ENCODE results near the gene CNR2.
A peak's percentile ranks its signal among the peaks of the same experiment; 100 is the strongest.
"Not testable (repeated sequence)": the region's sequence is repeated elsewhere in the genome, so short reads cannot be mapped to it uniquely, and the experiment has no call there.

CNR2 gene

GRCh38 chr1:23913212-23913880 lies at the start of gene CNR2:
Gene CNR2, minus strand, starts transcription at chr1:23913362. Its CDS starts 37,745 bp downstream, at chr1:23875617.
- no peak for DNase-seq

- DNase-seq: peak; percentile 46
These were observed 47.3 kb upstream of the CNR2 start for GRCh38 chr1:23960291-23961020.

GRCh38 chr1:23959461-23960290 lies 46.5 kb upstream of the CNR2 start, which contains the start of gene PNRC2:
Gene PNRC2, plus strand, starts transcription at chr1:23959828. Its CDS starts 1,630 bp downstream, at chr1:23961458.
- DNase-seq: peak; percentile 97

- DNase-seq: peak; percentile 94
These were observed 45.8 kb upstream of the CNR2 start for GRCh38 chr1:23958810-23959460.

GRCh38 chr1:23958040-23958809 lies 45.1 kb upstream of the CNR2 start:
- DNase-seq: not testable (repeated sequence)

GRCh38 chr1:23957096-23957495 lies 43.9 kb upstream of the CNR2 start:
- DNase-seq: no peak

GRCh38 chr1:23953020-23953419 lies 39.9 kb upstream of the CNR2 start:
- DNase-seq: no peak

GRCh38 chr1:23947366-23947765 lies 34.2 kb upstream of the CNR2 start:
- no peak for DNase-seq

GRCh38 chr1:23936481-23937176 lies 23.5 kb upstream of the CNR2 start:
- no peak for DNase-seq

GRCh38 chr1:23931491-23931880 lies 18.3 kb upstream of the CNR2 start:
- no peak for DNase-seq

- DNase-seq: peak; percentile 40
These were observed 17.8 kb upstream of the CNR2 start for GRCh38 chr1:23930861-23931490.

- DNase-seq: no peak
These were observed 17.1 kb upstream of the CNR2 start for GRCh38 chr1:23930270-23930669.

GRCh38 chr1:23928789-23929188 lies 15.6 kb upstream of the CNR2 start:
- no peak for DNase-seq

- no peak for DNase-seq
These were observed 13.9 kb upstream of the CNR2 start for GRCh38 chr1:23927097-23927496.

- DNase-seq: no peak
These were observed 12.1 kb upstream of the CNR2 start for GRCh38 chr1:23925279-23925678.

- DNase-seq: no peak
These were observed 11.4 kb upstream of the CNR2 start for GRCh38 chr1:23924601-23925000.

GRCh38 chr1:23923592-23924499 lies 10.7 kb upstream of the CNR2 start:
- DNase-seq: no peak

- no peak for DNase-seq
These were observed 9.3 kb upstream of the CNR2 start for GRCh38 chr1:23922321-23922943.
